Neural cell (in vitro differentiated cells): ENCODE results near the gene SPOP.

ENCODE experiments used
- CTCF ChIP-seq: fragments of 450-650 bp; IDR thresholded peaks from 2 replicates; pipeline ENCODE4 v1.5.1; 2014; ENCODE audit warnings: antibody characterized with exemption, mild to moderate bottlenecking, moderate library complexity; ENCODE audit not compliant: poor library complexity, severe bottlenecking
- EP300 ChIP-seq: fragments of 450-650 bp; conservative IDR thresholded peaks from 2 replicates; pipeline ENCODE4 v1.6.1; 2014; ENCODE audit warnings: antibody characterized with exemption, mild to moderate bottlenecking, moderate library complexity; ENCODE audit not compliant: poor library complexity, severe bottlenecking
- EZH2 ChIP-seq: fragments of 200-600, 300-800 bp; shearing (Covaris generic), sonication (generic); IDR thresholded peaks from 2 replicates; pipeline ENCODE4 v1.6.1; 2014; ENCODE audit warnings: antibody characterized with exemption, low read length, borderline replicate concordance, mild to moderate bottlenecking; ENCODE audit not compliant: insufficient read depth, poor library complexity, severe bottlenecking
- POLR2AphosphoS5 ChIP-seq: IDR thresholded peaks from 2 replicates; pipeline ENCODE4 v1.6.1; 2012
- REST ChIP-seq: IDR thresholded peaks from 2 replicates; pipeline ENCODE4 v1.6.1; 2012; ENCODE audit warnings: borderline replicate concordance
- SMC3 ChIP-seq: fragments of 450-650 bp; conservative IDR thresholded peaks from 2 replicates; pipeline ENCODE4 v1.6.1; 2014; ENCODE audit warnings: antibody characterized with exemption, mild to moderate bottlenecking, moderate library complexity; ENCODE audit not compliant: poor library complexity

- TF ChIP-seq POLR2AphosphoS5 = no peak
- TF ChIP-seq CTCF = no peak
- no peak for TF ChIP-seq EP300
- TF ChIP-seq EZH2 = no peak
- no peak for TF ChIP-seq REST
- TF ChIP-seq SMC3 = no peak
Observed at GRCh38 chr17:49670641-49671040, 7.3 kb downstream of the SPOP start.
